Endodermal cell (in vitro differentiated cells): ENCODE measurements around the gene ACO2. TPM values are rescaled to one million over a fixed set of nuclear protein-coding genes. Genes with fewer than 3 reads are reported as not detected.

Source experiments
- DNase-seq: peaks from one replicate; pipeline ENCODE4 v3.0.0-alpha.2; 2017
- H3K27ac ChIP-seq: 2 replicates; pipeline ENCODE4 v1.5.1; 2013; ENCODE audit warnings: mild to moderate bottlenecking, low read depth, low read length, moderate library complexity
- H3K27me3 ChIP-seq: 2 replicates; pipeline ENCODE4 v1.6.1; 2013; ENCODE audit warnings: mild to moderate bottlenecking, low read length, moderate library complexity; ENCODE audit not compliant: insufficient read depth, control insufficient read depth, poor library complexity, severe bottlenecking
- H3K36me3 ChIP-seq: 2 replicates; pipeline ENCODE4 v1.7.0; 2013; ENCODE audit warnings: mild to moderate bottlenecking, low read length, moderate library complexity; ENCODE audit not compliant: control insufficient read depth, insufficient read depth
- H3K4me1 ChIP-seq: one replicate; pipeline ENCODE4 v1.7.0; 2013; ENCODE audit warnings: low read length; ENCODE audit not compliant: control insufficient read depth, insufficient read depth
- H3K4me3 ChIP-seq: 2 replicates; pipeline ENCODE4 v1.5.1; 2013; ENCODE audit warnings: mild to moderate bottlenecking, low read length, moderate library complexity
- H3K9ac ChIP-seq: 2 replicates; pipeline ENCODE4 v1.6.1; 2013; ENCODE audit warnings: mild to moderate bottlenecking, low read length, moderate library complexity; ENCODE audit not compliant: poor library complexity, severe bottlenecking; ENCODE audit errors: extremely low read depth
- H3K9me3 ChIP-seq: 2 replicates; pipeline ENCODE4 v1.6.1; 2013; ENCODE audit warnings: mild to moderate bottlenecking, low read length, moderate library complexity; ENCODE audit not compliant: control insufficient read depth
- H3K27ac Mint-ChIP-seq: 2 replicates; pipeline ENCODE4 v1.8.0; 2020; ENCODE audit warnings: mixed read lengths
- H3K27me3 Mint-ChIP-seq: 2 replicates; pipeline ENCODE4 v1.8.0; 2021; ENCODE audit warnings: mild to moderate bottlenecking, mixed read lengths; ENCODE audit not compliant: insufficient read depth
- H3K36me3 Mint-ChIP-seq: 2 replicates; pipeline ENCODE4 v1.8.0; 2020; ENCODE audit warnings: low read depth, mixed read lengths
- H3K4me1 Mint-ChIP-seq: 2 replicates; pipeline ENCODE4 v1.8.0; 2020; ENCODE audit warnings: mixed read lengths
- H3K4me3 Mint-ChIP-seq: 2 replicates; pipeline ENCODE4 v1.8.0; 2020; ENCODE audit warnings: mild to moderate bottlenecking, moderate library complexity, mixed read lengths
- H3K9me3 Mint-ChIP-seq: 2 replicates; pipeline ENCODE4 v1.8.0; 2020; ENCODE audit warnings: mild to moderate bottlenecking, mixed read lengths
- CTCF ChIP-seq: fragments of 200-600 bp; sonication (generic); conservative IDR thresholded peaks from 2 replicates; pipeline ENCODE4 v1.5.0; 2021; ENCODE audit warnings: antibody characterized with exemption, mild to moderate bottlenecking
- WGBS, 2 experiments: methylation state at CpG; one replicate each; pipeline versions ENCODE4 v1.1.5 to v1.1.7; 2013; ENCODE audit warnings: missing lambda C conversion rate in 2 of 2, mixed read lengths in 1 of 2; ENCODE audit not compliant: insufficient coverage in 1 of 2, insufficient read length in 1 of 2; 5-methylcytosine and 5-hydroxymethylcytosine counted together
- total RNA-seq, 2 donors: library from RNA; stranded (reverse); fragmentation: NEBNext Ultra II Directional in 1 of 2; extraction: Animal tissue kit (Norgen Biotek cat#: 25700) in 1 of 2; gene quantifications; 2 replicates in 1 of 2; 3 replicates in 1 of 2; pipeline ENCODE4 v1.2.1, GENCODE V29; 2021

ACO2 gene
- total RNA-seq, 2 donors from 2014 or later, result 69.0 to 82.3 TPM

- WGBS, 2 experiments, result 83 to 89% methylated on average over 1 to 7 of the region's 7 CpGs
- no peak for DNase-seq
- no peaks in the 10 kb centered on the region for H3K4me1 Mint-ChIP-seq
- H3K9ac ChIP-seq, result no peak overlapping the region
- no peak overlapping the region for H3K4me3 Mint-ChIP-seq
- no peaks in the 10 kb centered on the region for H3K9me3 ChIP-seq
- no peak overlapping the region for H3K4me3 ChIP-seq
- no peaks in the 10 kb centered on the region for H3K36me3 Mint-ChIP-seq
- no peak overlapping the region for H3K27ac Mint-ChIP-seq
- H3K4me1 ChIP-seq, result no peaks in the 10 kb centered on the region
- H3K27me3 ChIP-seq, result no peaks in the 10 kb centered on the region
- no peaks in the 10 kb centered on the region for H3K9me3 Mint-ChIP-seq
- H3K36me3 ChIP-seq, result no peaks in the 10 kb centered on the region
- no peaks in the 10 kb centered on the region for H3K27me3 Mint-ChIP-seq
- TF ChIP-seq CTCF, result no peak
- H3K27ac ChIP-seq, result peak overlapping the region; percentile 81
These were observed 11.4 kb downstream of the ACO2 start for GRCh38 chr22:41480397-41480735.

- no peak for TF ChIP-seq CTCF
- H3K4me1 ChIP-seq, result no peaks in the 10 kb centered on the region
- no peak overlapping the region for H3K27ac Mint-ChIP-seq
- no peak overlapping the region for H3K27ac ChIP-seq
- H3K4me3 Mint-ChIP-seq, result no peak overlapping the region
- H3K9ac ChIP-seq, result no peak overlapping the region
- no peaks in the 10 kb centered on the region for H3K9me3 ChIP-seq
- H3K27me3 ChIP-seq, result no peaks in the 10 kb centered on the region
- no peak overlapping the region for H3K4me3 ChIP-seq
- no peaks in the 10 kb centered on the region for H3K27me3 Mint-ChIP-seq
- H3K36me3 ChIP-seq, result no peaks in the 10 kb centered on the region
- H3K4me1 Mint-ChIP-seq, result no peaks in the 10 kb centered on the region
- H3K9me3 Mint-ChIP-seq, result no peaks in the 10 kb centered on the region
- no peak for DNase-seq
- WGBS, 2 experiments, result 90 to 97% methylated on average over 8 to 15 of the region's 15 CpGs
- no peaks in the 10 kb centered on the region for H3K36me3 Mint-ChIP-seq
These were observed 12.4 kb downstream of the ACO2 start for GRCh38 chr22:41481131-41481830.

GRCh38 chr22:41481925-41482318, 13.0 kb downstream of the ACO2 start:
- Mint-ChIP-seq H3K27ac (no peak overlapping the region), H3K9me3 (no peaks in the 10 kb centered on the region), H3K36me3 (no peaks in the 10 kb centered on the region), H3K4me3 (no peak overlapping the region), H3K27me3 (no peaks in the 10 kb centered on the region), H3K4me1 (peaks cover 2% of the 10 kb centered on the region)
- WGBS, 2 experiments, result 50 to 90% methylated on average over 2 to 5 of the region's 5 CpGs
- Histone ChIP-seq H3K4me1 (no peaks in the 10 kb centered on the region), H3K27me3 (no peaks in the 10 kb centered on the region), H3K9ac (no peak overlapping the region), H3K9me3 (no peaks in the 10 kb centered on the region), H3K4me3 (no peak overlapping the region), H3K27ac (no peak overlapping the region), H3K36me3 (no peaks in the 10 kb centered on the region)
- TF ChIP-seq CTCF, result no peak
- peak; percentile 67 for DNase-seq
